K562 (cell line): Measurements from ENCODE around the gene TACR1. TPM values are rescaled to one million over a fixed set of nuclear protein-coding genes. Genes with fewer than 3 reads are reported as not detected.

Experiments
- ATAC-seq: fragments of 200-7000 bp; cut with Tn5 transposase; 3 replicates; pipeline ENCODE4 v1.9.1; 2020; ENCODE audit warnings: moderate library complexity
- BruUV-seq: library from RNA; stranded (reverse); fragments of 400-500 nt; replicated peaks from 2 replicates; lab custom pipeline; 2021; lab: Mats Ljungman, UMichigan
- CTCF ChIA-PET: fragments of 300-600 bp; formaldehyde crosslinking; extraction: SDS; loops from one replicate; lab custom pipeline; 2021; ENCODE audit warnings: low intra/inter-chr PET ratio; lab: Yijun Ruan, JAX
- POLR2A ChIA-PET: fragments of 300-600, 350-650 bp; sonication (Branson Sonifier 250); formaldehyde crosslinking; extraction: SDS; loops from one replicate; lab custom pipeline; 2021; ENCODE audit warnings: antibody characterized with exemption, inconsistent platforms; lab: Yijun Ruan, JAX
- DNase-seq, 4 experiments: peaks; one replicate each; pipeline versions ENCODE4 v3.0.0 to v3.0.0-alpha.2; 2011 to 2018; ENCODE audit warnings: low spot score in 3 of 4, mixed read lengths in 3 of 4; ENCODE audit errors: extremely low read depth in 1 of 4
- FAIRE-seq: peaks from 2 replicates; lab custom pipeline; 2011; peaks lifted over from hg19 to GRCh38; lab: Jason Lieb, UNC
- H2AFZ ChIP-seq: 2 replicates; pipeline ENCODE4 v1.6.0; 2011; ENCODE audit warnings: low read depth, low read length, control low read depth, inconsistent platforms
- H3K27ac ChIP-seq: fragments of 200-600 bp; 3 replicates; pipeline ENCODE4 v1.8.0; 2011; ENCODE audit warnings: low read depth, mild to moderate bottlenecking, control low read depth, inconsistent platforms, low read length, moderate library complexity, mixed read lengths; ENCODE audit errors: extremely low read depth
- H3K27me3 ChIP-seq, 2 experiments: fragments of 300-600 bp in 1 of 2; 2 replicates in 1 of 2; 3 replicates in 1 of 2; pipeline versions ENCODE4 v1.6.0 to v1.8.0; 2011; ENCODE audit warnings: inconsistent platforms in 2 of 2, low read length in 2 of 2, mild to moderate bottlenecking in 1 of 2, mixed read lengths in 1 of 2, moderate library complexity in 1 of 2; ENCODE audit not compliant: control insufficient read depth in 2 of 2, insufficient read depth in 2 of 2
- H3K36me3 ChIP-seq: fragments of 300-600 bp; 3 replicates; pipeline ENCODE4 v1.8.0; 2011; ENCODE audit warnings: mild to moderate bottlenecking, low read length, inconsistent platforms; ENCODE audit not compliant: control insufficient read depth, insufficient read depth
- H3K4me1 ChIP-seq, 2 experiments: fragments of 200-600 bp in 1 of 2; replicated peaks in 1 of 2; 2 replicates in 1 of 2; 3 replicates in 1 of 2; pipeline versions ENCODE4 v1.5.1 to v1.8.0; 2011; ENCODE audit warnings: inconsistent platforms in 2 of 2, low read length in 2 of 2, mild to moderate bottlenecking in 1 of 2, mixed read lengths in 1 of 2, moderate library complexity in 1 of 2; ENCODE audit not compliant: control insufficient read depth in 2 of 2, insufficient read depth in 2 of 2
- H3K4me2 ChIP-seq: 2 replicates; pipeline ENCODE4 v1.6.1; 2011; ENCODE audit warnings: low read length, control low read depth, inconsistent platforms, mixed read lengths; ENCODE audit not compliant: insufficient read depth
- H3K4me3 ChIP-seq: fragments of 200-600 bp; sonication (generic), shearing (Covaris generic); 2 replicates; pipeline ENCODE4 v1.5.1; 2016; ENCODE audit warnings: control low read depth, inconsistent platforms
- H3K79me2 ChIP-seq: fragments of 200-600 bp; 3 replicates; pipeline ENCODE4 v1.8.0; 2011; ENCODE audit warnings: low read length, inconsistent platforms; ENCODE audit not compliant: control insufficient read depth, insufficient read depth
- H3K9ac ChIP-seq, 2 experiments: 2 replicates each; pipeline versions ENCODE4 v1.6.0 to v1.6.1; 2011; ENCODE audit warnings: low read depth in 2 of 2, low read length in 2 of 2, control low read depth in 1 of 2, inconsistent platforms in 1 of 2, mild to moderate bottlenecking in 1 of 2, mixed read lengths in 1 of 2; ENCODE audit not compliant: insufficient read depth in 1 of 2
- H3K9me1 ChIP-seq: one replicate; pipeline ENCODE4 v1.6.0; 2011; ENCODE audit warnings: inconsistent platforms, mild to moderate bottlenecking, low read length, moderate library complexity; ENCODE audit not compliant: control insufficient read depth, insufficient read depth
- H3K9me3 ChIP-seq: replicated peaks from 2 replicates; pipeline ENCODE4 v1.5.1; 2011; ENCODE audit warnings: low read depth, low read length, inconsistent platforms; ENCODE audit not compliant: control insufficient read depth, insufficient read depth
- H4K20me1 ChIP-seq: replicated peaks from 2 replicates; pipeline ENCODE4 v1.6.1; 2011; ENCODE audit warnings: low read length, inconsistent platforms, mixed read lengths; ENCODE audit not compliant: control insufficient read depth, insufficient read depth
- C11orf30 ChIP-seq: fragments of 450-650 bp; IDR thresholded peaks from 2 replicates; pipeline ENCODE4 v1.6.1; 2016; ENCODE audit warnings: low read depth, mild to moderate bottlenecking
- CC2D1A ChIP-seq: fragments of 450-650 bp; IDR thresholded peaks from 2 replicates; pipeline ENCODE4 v1.6.1; 2017; ENCODE audit warnings: mild to moderate bottlenecking
- ELF4 ChIP-seq: fragments of 450-650 bp; formaldehyde crosslinking; IDR thresholded peaks from 2 replicates; pipeline ENCODE4 v1.4.0; 2022; ENCODE audit warnings: missing genetic modification characterization
- GABPB1 ChIP-seq: sonication (generic); formaldehyde crosslinking; IDR thresholded peaks from 2 replicates; pipeline ENCODE4 v1.8.0; 2022; ENCODE audit warnings: mild to moderate bottlenecking, missing genetic modification reagents
- MAFG ChIP-seq: fragments of 450-650 bp; conservative IDR thresholded peaks from 2 replicates; pipeline ENCODE4 v1.6.1; 2016; ENCODE audit warnings: missing genetic modification characterization, missing compliant biosample characterization
- MAFK ChIP-seq: IDR thresholded peaks from 2 replicates; pipeline ENCODE4 v1.6.1; 2011; ENCODE audit warnings: low read length, improper control_type of control experiment
- TOE1 ChIP-seq, 2 experiments: fragments of 450-650 bp in 1 of 2; sonication (generic) in 1 of 2; formaldehyde crosslinking in 1 of 2; IDR thresholded peaks; 2 replicates each; pipeline versions ENCODE4 v1.7.1 to v1.8.0; 2016 to 2022; ENCODE audit warnings: borderline replicate concordance in 2 of 2, mild to moderate bottlenecking in 2 of 2, antibody characterized with exemption in 1 of 2, inconsistent platforms in 1 of 2, low read depth in 1 of 2, missing genetic modification reagents in 1 of 2, moderate library complexity in 1 of 2
- ZNF316 ChIP-seq: fragments of 450-650 bp; IDR thresholded peaks from 2 replicates; pipeline ENCODE4 v1.6.1; 2016
- ZNF766 ChIP-seq: fragments of 200-800 bp; sonication (Bioruptor generic); conservative IDR thresholded peaks from 2 replicates; pipeline ENCODE4 v1.6.1; 2016; ENCODE audit warnings: missing genetic modification characterization, missing compliant biosample characterization
- in situ Hi-C: fragments of 300-500 bp; cut with MboI; formaldehyde crosslinking; loops from 4 replicates; pipeline ENCODE4 v1.15.0; 2018; ENCODE audit warnings: inconsistent platforms, mixed read lengths
- intact Hi-C: fragments of 100-400 bp; cut with micrococcal nuclease; formaldehyde crosslinking; loops from 2 replicates; pipeline ENCODE4 v1.14.2; 2022
- polyA plus RNA-seq, 8 experiments: library from polyadenylated mRNA; depleted of rRNA in 4 of 8; stranded (reverse) in 5 of 8; unstranded in 3 of 8; fragments of >200 nt; fragmentation: Nextera tagmentation in 2 of 8; fragmentation: Illumina TruSeq in 1 of 8; extraction: Ambion mirVana in 2 of 8; extraction: Trizol in 1 of 8; gene quantifications; 2 replicates each; pipeline versions ENCODE4 v1.2.1 to v1.2.3, GENCODE V29; 2011 to 2014; ENCODE audit warnings: inconsistent platforms in 1 of 8, missing spikeins in 1 of 8
- total RNA-seq, 7 experiments: library from RNA; depleted of rRNA in 6 of 7; stranded (reverse); fragments of >200 nt in 6 of 7; fragmentation: Illumina TruSeq in 2 of 7; extraction: Trizol in 2 of 7; gene quantifications; 2 replicates each; pipeline versions ENCODE4 v1.2.1 to v1.2.3, GENCODE V29; 2011 to 2021; ENCODE audit warnings: low replicate concordance in 1 of 7
- TF ChIP-seq, protein P1 (sequence below): sonication (generic); formaldehyde crosslinking; IDR thresholded peaks from 2 replicates; pipeline ENCODE4 v1.8.0; 2022; ENCODE audit warnings: missing genetic modification reagents, mild to moderate bottlenecking, borderline replicate concordance
- TF ChIP-seq, protein P2 (sequence below): fragments of 450-650 bp; IDR thresholded peaks from 2 replicates; pipeline ENCODE4 v1.6.1; 2018; ENCODE audit warnings: mild to moderate bottlenecking, low read depth; ENCODE audit not compliant: partially characterized antibody

The TACR1 gene
- total and polyA plus RNA-seq, 9 of the 15 experiments (the other 6 are each of a cell fraction or from before 2014, with no cell fraction given): not detected

DNA sequence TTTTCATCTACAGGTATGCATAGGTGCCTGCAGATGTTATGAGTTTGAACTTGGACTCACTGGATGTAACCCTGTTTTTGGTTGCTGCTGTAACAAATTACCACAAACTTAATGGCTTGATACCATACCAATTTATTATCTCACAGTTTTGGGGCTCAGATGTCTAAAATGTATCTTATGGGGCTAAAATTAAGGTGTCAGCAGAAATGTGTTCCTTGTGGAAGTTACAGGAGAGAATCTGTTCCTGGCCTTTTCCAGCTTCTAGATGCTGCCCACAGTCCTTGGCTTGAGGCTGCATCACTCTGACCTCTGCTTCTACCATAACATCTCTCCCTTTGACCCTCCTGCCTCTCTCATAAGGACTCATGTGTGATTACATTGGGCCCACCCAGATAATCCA is 193.3 kb downstream of the TACR1 start:
- Histone ChIP-seq H3K27ac (no peak overlapping the region), H3K4me3 (no peak overlapping the region), H3K36me3 (no peaks in the 10 kb centered on the region), H2AFZ (no peak overlapping the region), H3K9ac (no peak overlapping the region), H3K79me2 (no peaks in the 10 kb centered on the region), H3K4me1 (no peaks in the 10 kb centered on the region), H3K9me3 (no peaks in the 10 kb centered on the region), H3K27me3 (no peaks in the 10 kb centered on the region), H3K4me2 (no peak overlapping the region), H4K20me1 (no peaks in the 10 kb centered on the region), H3K9me1 (no peaks in the 10 kb centered on the region)
- TF ChIP-seq MAFK (peak; percentile 34; the same call in 1 of the 2 replicates), ELF4 (no peak), ZNF766 (CRISPR knock-in tag) (no peak), CC2D1A (no peak), TOE1 (IDR thresholded peaks at IDR 0.05; ENCODE audit: borderline replicate concordance) (no peak), TOE1 (CRISPR knock-in tag; IDR thresholded peaks at IDR 0.05; ENCODE audit: borderline replicate concordance, low read depth) (no peak), MAFG (tag) (peak; percentile 24; the same call in 1 of the 2 replicates), ZNF316 (peak; percentile 47; the same call in 1 of the 2 replicates), C11orf30 (peak; percentile 33; the same call in 1 of the 2 replicates), GABPB1 (no peak)
- TF ChIP-seq, protein P1, sequence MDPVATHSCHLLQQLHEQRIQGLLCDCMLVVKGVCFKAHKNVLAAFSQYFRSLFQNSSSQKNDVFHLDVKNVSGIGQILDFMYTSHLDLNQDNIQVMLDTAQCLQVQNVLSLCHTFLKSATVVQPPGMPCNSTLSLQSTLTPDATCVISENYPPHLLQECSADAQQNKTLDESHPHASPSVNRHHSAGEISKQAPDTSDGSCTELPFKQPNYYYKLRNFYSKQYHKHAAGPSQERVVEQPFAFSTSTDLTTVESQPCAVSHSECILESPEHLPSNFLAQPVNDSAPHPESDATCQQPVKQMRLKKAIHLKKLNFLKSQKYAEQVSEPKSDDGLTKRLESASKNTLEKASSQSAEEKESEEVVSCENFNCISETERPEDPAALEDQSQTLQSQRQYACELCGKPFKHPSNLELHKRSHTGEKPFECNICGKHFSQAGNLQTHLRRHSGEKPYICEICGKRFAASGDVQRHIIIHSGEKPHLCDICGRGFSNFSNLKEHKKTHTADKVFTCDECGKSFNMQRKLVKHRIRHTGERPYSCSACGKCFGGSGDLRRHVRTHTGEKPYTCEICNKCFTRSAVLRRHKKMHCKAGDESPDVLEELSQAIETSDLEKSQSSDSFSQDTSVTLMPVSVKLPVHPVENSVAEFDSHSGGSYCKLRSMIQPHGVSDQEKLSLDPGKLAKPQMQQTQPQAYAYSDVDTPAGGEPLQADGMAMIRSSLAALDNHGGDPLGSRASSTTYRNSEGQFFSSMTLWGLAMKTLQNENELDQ: no peak
- TF ChIP-seq, protein P2, sequence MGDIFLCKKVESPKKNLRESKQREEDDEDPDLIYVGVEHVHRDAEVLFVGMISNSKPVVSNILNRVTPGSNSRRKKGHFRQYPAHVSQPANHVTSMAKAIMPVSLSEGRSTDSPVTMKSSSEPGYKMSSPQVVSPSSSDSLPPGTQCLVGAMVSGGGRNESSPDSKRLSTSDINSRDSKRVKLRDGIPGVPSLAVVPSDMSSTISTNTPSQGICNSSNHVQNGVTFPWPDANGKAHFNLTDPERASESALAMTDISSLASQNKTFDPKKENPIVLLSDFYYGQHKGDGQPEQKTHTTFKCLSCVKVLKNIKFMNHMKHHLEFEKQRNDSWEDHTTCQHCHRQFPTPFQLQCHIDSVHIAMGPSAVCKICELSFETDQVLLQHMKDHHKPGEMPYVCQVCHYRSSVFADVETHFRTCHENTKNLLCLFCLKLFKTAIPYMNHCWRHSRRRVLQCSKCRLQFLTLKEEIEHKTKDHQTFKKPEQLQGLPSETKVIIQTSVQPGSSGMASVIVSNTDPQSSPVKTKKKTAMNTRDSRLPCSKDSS: no peak
- POLR2A ChIA-PET: no interaction called here
- ATAC-seq (no peak), DNase-seq (no peak), FAIRE-seq (no peak)
- in situ Hi-C loops: no loop called here
- BruUV-seq: no TSS peak
- intact Hi-C loops: no loop called here
- CTCF ChIA-PET: no interaction called here
